ENCODE results near the gene PIPOX.

The PIPOX gene

GRCh38 chr17:29066606-29067005, 23.7 kb downstream of the PIPOX start:
- TF ChIP-seq, protein P1, sequence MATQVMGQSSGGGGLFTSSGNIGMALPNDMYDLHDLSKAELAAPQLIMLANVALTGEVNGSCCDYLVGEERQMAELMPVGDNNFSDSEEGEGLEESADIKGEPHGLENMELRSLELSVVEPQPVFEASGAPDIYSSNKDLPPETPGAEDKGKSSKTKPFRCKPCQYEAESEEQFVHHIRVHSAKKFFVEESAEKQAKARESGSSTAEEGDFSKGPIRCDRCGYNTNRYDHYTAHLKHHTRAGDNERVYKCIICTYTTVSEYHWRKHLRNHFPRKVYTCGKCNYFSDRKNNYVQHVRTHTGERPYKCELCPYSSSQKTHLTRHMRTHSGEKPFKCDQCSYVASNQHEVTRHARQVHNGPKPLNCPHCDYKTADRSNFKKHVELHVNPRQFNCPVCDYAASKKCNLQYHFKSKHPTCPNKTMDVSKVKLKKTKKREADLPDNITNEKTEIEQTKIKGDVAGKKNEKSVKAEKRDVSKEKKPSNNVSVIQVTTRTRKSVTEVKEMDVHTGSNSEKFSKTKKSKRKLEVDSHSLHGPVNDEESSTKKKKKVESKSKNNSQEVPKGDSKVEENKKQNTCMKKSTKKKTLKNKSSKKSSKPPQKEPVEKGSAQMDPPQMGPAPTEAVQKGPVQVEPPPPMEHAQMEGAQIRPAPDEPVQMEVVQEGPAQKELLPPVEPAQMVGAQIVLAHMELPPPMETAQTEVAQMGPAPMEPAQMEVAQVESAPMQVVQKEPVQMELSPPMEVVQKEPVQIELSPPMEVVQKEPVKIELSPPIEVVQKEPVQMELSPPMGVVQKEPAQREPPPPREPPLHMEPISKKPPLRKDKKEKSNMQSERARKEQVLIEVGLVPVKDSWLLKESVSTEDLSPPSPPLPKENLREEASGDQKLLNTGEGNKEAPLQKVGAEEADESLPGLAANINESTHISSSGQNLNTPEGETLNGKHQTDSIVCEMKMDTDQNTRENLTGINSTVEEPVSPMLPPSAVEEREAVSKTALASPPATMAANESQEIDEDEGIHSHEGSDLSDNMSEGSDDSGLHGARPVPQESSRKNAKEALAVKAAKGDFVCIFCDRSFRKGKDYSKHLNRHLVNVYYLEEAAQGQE (IDR thresholded peaks at IDR 0.05; ENCODE audit: insufficient read depth in 1 of 2, low read depth in 2 of 2, low read length in 2 of 2): no peak
- TF ChIP-seq SIN3A (IDR thresholded peaks at IDR 0.05; ENCODE audit: borderline replicate concordance, insufficient read depth, low read length) (no peak), TAF1 (IDR thresholded peaks at IDR 0.05; ENCODE audit: borderline replicate concordance, insufficient read depth, low read length) (no peak), FOXP2 (optimal IDR thresholded peaks at IDR 0.05; ENCODE audit: borderline replicate concordance, extremely low read depth, extremely low read length, insufficient read depth) (no peak), POLR2AphosphoS5 (IDR thresholded peaks at IDR 0.05; ENCODE audit: low read depth, low read length) (no peak)

GRCh38 chr17:29068818-29069217, 25.9 kb downstream of the PIPOX start:
- TF ChIP-seq FOXP2 (optimal IDR thresholded peaks at IDR 0.05; ENCODE audit: borderline replicate concordance, extremely low read depth, extremely low read length, insufficient read depth) (no peak), SIN3A (IDR thresholded peaks at IDR 0.05; ENCODE audit: borderline replicate concordance, insufficient read depth, low read length) (no peak), POLR2AphosphoS5 (IDR thresholded peaks at IDR 0.05; ENCODE audit: low read depth, low read length) (no peak), TAF1 (IDR thresholded peaks at IDR 0.05; ENCODE audit: borderline replicate concordance, insufficient read depth, low read length) (no peak)
- TF ChIP-seq, protein P1 (IDR thresholded peaks at IDR 0.05; ENCODE audit: insufficient read depth in 1 of 2, low read depth in 2 of 2, low read length in 2 of 2): no peak

- no peak for TF ChIP-seq SIN3A (IDR thresholded peaks at IDR 0.05; ENCODE audit: borderline replicate concordance, insufficient read depth, low read length)
- TF ChIP-seq POLR2AphosphoS5 (IDR thresholded peaks at IDR 0.05; ENCODE audit: low read depth, low read length): no peak
- TF ChIP-seq TAF1 (IDR thresholded peaks at IDR 0.05; ENCODE audit: borderline replicate concordance, insufficient read depth, low read length): no peak
- TF ChIP-seq, protein P1 (IDR thresholded peaks at IDR 0.05; ENCODE audit: insufficient read depth in 1 of 2, low read depth in 2 of 2, low read length in 2 of 2): no peak
These were observed 26.6 kb downstream of the PIPOX start for GRCh38 chr17:29069526-29070041.

GRCh38 chr17:29070308-29070707, 27.4 kb downstream of the PIPOX start:
- TF ChIP-seq POLR2AphosphoS5 (IDR thresholded peaks at IDR 0.05; ENCODE audit: low read depth, low read length) (no peak), TAF1 (IDR thresholded peaks at IDR 0.05; ENCODE audit: borderline replicate concordance, insufficient read depth, low read length) (no peak), FOXP2 (optimal IDR thresholded peaks at IDR 0.05; ENCODE audit: borderline replicate concordance, extremely low read depth, extremely low read length, insufficient read depth) (no peak), SIN3A (IDR thresholded peaks at IDR 0.05; ENCODE audit: borderline replicate concordance, insufficient read depth, low read length) (no peak)
- TF ChIP-seq, protein P1 (IDR thresholded peaks at IDR 0.05; ENCODE audit: insufficient read depth in 1 of 2, low read depth in 2 of 2, low read length in 2 of 2): no peak

GRCh38 chr17:29070781-29071180, 27.8 kb downstream of the PIPOX start:
- TF ChIP-seq, protein P1 (IDR thresholded peaks at IDR 0.05; ENCODE audit: insufficient read depth in 1 of 2, low read depth in 2 of 2, low read length in 2 of 2): no peak
- TF ChIP-seq POLR2AphosphoS5 (IDR thresholded peaks at IDR 0.05; ENCODE audit: low read depth, low read length) (no peak), SIN3A (IDR thresholded peaks at IDR 0.05; ENCODE audit: borderline replicate concordance, insufficient read depth, low read length) (no peak), TAF1 (IDR thresholded peaks at IDR 0.05; ENCODE audit: borderline replicate concordance, insufficient read depth, low read length) (no peak), FOXP2 (optimal IDR thresholded peaks at IDR 0.05; ENCODE audit: borderline replicate concordance, extremely low read depth, extremely low read length, insufficient read depth) (no peak)

Measured in PFSK-1 (cell line).